Measurements from ENCODE around the gene ANAPC16.
"Not testable (repeated sequence)": the region's sequence is repeated elsewhere in the genome, so short reads cannot be mapped to it uniquely, and the experiment has no call there.

DNA sequence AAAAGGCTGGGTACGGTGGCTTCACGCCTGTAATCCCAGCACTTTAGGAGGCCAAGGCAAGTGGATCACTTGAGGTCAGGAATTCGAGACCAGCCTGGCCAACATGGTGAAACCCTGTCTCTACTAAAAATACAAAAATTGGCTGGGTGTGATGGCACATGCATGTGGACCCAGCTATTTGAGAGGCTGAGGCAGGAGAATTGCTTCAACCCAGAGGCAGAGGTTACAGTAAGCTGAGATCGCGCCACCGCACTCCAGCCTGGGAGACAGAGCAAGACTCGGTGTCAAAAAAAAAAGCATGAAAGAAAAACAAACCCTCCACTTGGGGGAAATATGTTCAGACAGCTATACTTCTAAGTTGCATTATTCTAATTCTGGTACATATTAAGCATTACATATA lies 63.8 kb downstream of the ANAPC16 start:
- TF ChIP-seq, protein P1, sequence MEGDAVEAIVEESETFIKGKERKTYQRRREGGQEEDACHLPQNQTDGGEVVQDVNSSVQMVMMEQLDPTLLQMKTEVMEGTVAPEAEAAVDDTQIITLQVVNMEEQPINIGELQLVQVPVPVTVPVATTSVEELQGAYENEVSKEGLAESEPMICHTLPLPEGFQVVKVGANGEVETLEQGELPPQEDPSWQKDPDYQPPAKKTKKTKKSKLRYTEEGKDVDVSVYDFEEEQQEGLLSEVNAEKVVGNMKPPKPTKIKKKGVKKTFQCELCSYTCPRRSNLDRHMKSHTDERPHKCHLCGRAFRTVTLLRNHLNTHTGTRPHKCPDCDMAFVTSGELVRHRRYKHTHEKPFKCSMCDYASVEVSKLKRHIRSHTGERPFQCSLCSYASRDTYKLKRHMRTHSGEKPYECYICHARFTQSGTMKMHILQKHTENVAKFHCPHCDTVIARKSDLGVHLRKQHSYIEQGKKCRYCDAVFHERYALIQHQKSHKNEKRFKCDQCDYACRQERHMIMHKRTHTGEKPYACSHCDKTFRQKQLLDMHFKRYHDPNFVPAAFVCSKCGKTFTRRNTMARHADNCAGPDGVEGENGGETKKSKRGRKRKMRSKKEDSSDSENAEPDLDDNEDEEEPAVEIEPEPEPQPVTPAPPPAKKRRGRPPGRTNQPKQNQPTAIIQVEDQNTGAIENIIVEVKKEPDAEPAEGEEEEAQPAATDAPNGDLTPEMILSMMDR (IDR thresholded peaks at IDR 0.05; ENCODE audit: insufficient read depth, low read length, poor library complexity, severe bottlenecking), result not testable (repeated sequence)
- not testable (repeated sequence) for TF ChIP-seq EZH2phosphoT487 (conservative IDR thresholded peaks at IDR 0.05; ENCODE audit: low read length)

All from SU-DHL-6 (cell line).